Left colon (tissue), 2 donors: ENCODE results near the gene C1orf56. TPM values are rescaled to one million over a fixed set of nuclear protein-coding genes. Genes with fewer than 3 reads are reported as not detected.
"Not testable (repeated sequence)": the region's sequence is repeated elsewhere in the genome, so short reads cannot be mapped to it uniquely, and the experiment has no call there.

ENCODE experiments used
- ATAC-seq: fragments of 200-7000 bp; cut with Tn5 transposase; one replicate; pipeline ENCODE4 v1.9.1; 2020; ENCODE audit warnings: mild to moderate bottlenecking, moderate library complexity
- DNase-seq, 2 donors: peaks; one replicate each; pipeline ENCODE4 v3.0.0-alpha.2; 2020
- intact Hi-C, 2 donors: fragments of 100-400 bp; cut with DNase I in 1 of 2; cut with micrococcal nuclease in 1 of 2; formaldehyde crosslinking; loops; one replicate each; pipeline versions ENCODE4 v1.11.2 to v1.14.0; 2022; cut with DNase I, micrococcal nuclease
- total RNA-seq, 2 donors: library from RNA; stranded (reverse); fragmentation: NEBNext Ultra II Directional; extraction: Animal tissue kit (Norgen Biotek cat#: 25700); gene quantifications; one replicate each; pipeline ENCODE4 v1.2.1, GENCODE V29; 2021
- donor health status: DM: no; HTN: no; CAD: no.
- donor health status: DM: yes; HTN: yes; CAD: no.

Gene C1orf56
- total RNA-seq, 2 donors from 2014 or later = 3.0 to 4.1 TPM

DNA sequence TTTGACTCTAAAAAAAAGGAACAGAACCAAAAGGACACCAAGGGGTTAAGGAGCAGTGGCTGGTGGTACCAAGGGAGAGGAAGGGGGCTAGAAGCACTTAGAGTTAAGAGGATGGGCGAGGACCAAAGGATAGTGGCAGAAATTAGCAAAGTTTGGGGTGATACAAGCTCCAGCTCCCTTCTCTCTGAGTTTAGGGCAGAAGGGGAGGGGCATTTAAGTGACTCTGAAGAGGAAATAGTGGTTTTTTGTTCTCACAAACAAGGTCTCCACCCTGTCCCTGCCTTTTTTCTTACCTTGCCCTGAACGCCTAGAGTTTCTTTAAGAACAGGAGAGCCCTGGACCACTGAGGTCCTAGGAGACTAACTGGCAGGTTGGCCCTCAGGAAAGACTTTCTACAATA lies 8.6 kb downstream of the C1orf56 start:
- peak; percentile 16 for ATAC-seq
- intact Hi-C loops = no loop called here
- no peak for DNase-seq

DNA sequence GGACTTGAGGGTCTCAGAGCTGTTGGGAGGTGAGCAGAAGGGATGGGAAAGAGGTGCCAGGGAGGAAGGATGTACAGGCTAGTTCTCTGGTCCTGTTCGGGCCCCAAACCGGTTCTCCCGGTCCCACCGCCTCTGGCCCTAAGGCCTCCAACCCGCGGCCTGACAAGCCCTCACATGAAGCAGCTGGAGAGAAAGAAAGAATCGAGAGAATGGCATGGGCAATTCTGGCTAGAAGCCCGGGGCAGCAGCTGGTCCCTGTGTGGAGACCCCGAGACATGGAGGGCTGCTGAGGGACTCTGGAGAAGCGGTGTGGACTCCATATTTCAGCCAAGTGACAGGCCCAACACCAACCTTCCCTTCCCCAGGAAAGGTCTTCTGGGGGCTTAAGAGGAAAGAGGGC lies 11.1 kb downstream of the C1orf56 start:
- intact Hi-C loops = no loop called here
- peak; percentile 60 to 64 for DNase-seq
- ATAC-seq = peak; percentile 32

DNA sequence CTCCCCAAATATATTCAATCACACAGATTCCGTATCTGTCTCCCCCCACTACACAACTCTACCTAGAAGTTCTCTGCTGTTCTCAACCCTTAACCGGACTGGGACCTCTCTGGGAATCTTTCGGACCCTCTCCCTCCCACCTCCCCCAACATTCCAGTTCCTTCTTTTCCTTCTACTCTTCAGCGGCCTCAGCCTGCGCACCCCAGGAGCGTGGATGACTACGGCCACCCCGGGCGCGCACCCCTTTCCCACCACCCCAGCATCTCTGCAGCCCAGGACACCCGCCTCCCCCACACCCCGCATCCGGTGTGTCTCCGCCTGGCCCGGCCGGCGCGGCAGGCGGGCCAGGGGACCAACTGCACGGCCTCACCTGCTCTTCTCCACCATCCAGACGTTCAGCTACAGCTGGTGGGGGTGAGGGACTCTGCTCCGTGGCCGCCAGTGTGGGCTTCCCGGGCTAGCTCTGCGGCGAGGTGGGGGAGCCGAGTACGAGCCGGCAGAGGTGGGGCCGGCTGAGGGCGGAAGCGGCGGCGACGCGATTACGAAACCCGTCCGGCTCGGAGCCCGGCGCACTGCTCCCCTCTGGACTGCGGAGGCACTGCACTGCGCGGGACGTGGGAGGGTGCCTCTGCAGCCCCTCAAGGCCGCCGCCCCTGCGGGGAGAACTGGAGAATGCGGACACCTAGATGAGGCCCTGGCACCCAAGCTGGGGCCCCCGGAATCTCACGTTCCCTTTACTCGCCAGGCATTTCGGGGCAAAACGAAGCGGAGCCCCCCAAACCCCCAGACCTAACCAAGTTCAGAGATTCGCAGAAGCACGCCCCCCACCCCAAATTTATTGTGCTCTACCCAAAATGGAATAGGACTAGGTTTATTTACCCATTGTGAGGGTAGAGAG lies 11.8 kb downstream of the C1orf56 start, which contains the start of gene CDC42SE1:
TSS of gene CDC42SE1 (minus strand) at position 514 of the 898 bp plus-strand sequence. CDS start 3,892 bp downstream, outside the sequence.
- DNase-seq (peak; percentile 81 to 89), ATAC-seq (peak; percentile 89)
- intact Hi-C loops = no loop called here

DNA sequence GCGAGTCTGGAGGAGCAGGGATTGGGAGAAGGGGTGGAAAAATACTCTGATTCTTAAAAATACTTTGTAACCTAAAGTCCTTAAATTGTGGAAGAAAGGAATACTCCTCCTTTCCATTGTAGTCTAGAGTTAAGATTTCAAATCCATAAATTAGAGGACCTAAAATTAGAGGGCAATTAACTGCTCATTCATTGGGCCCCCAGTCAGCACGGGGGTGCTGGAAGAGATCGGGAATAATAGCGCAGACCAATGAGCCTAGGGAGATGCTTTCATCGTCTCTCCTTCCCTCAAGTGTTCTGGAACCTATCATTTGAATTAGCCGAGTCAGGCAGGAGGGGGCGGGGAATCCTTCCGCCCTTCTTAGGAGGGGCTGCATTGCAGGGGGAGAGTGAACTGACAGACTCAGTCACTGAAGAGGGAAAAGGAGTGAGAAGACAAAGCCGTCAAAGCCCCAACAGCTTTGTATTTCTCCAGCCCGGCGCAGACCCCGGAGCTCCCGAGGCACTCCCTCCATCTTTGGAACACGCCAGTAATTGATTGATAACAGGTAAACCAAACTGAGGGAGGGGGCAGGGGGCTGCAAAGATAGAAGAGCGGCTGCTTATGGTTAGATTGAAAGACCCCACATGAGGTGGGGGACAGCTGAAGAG lies 12.6 kb downstream of the C1orf56 start, which contains the start of gene MLLT11:
TSS of gene MLLT11 (plus strand) at position 391 of the 650 bp plus-strand sequence. CDS start 6,828 bp downstream, outside the sequence.
- DNase-seq (peak; percentile 34 to 42), ATAC-seq (no peak)
- intact Hi-C loops = no loop called here

DNA sequence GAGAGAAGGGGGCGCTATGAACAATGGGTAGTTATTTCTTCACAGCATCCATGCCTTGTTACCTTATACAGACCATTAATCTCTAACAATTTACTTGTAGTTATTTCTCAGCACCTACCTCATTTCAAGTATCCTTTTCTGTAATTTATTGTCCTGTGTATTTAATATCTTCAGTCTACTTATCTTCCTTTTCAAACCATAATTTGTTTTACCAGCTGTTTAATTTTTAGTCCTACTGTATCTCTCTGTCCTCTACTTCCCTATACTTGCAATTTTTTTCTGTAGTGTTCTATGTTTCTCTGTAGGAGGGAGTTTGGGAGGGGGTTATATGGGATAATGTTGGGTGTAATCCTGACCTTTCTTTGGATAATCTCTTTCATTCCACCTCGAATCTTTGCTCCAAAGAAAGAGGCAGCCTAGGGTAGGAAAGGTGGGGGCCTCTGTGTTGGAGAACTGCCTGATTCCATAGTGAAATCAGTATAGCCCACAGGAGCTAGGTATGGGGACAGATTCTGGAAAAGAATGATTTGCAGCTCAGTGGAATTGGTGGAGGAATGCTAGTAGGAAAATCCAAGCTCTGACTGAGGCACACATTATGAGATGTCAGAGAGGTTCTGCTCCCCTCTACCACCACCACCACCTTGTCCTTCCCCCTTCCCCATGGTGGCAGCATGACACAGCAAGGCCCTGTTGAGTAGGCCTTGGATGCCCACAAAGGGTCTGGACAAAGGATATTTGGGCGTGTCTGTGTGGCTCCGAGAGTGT lies 13.3 kb downstream of the C1orf56 start:
- no peak for ATAC-seq
- intact Hi-C loops = no loop called here
- DNase-seq = no peak

DNA sequence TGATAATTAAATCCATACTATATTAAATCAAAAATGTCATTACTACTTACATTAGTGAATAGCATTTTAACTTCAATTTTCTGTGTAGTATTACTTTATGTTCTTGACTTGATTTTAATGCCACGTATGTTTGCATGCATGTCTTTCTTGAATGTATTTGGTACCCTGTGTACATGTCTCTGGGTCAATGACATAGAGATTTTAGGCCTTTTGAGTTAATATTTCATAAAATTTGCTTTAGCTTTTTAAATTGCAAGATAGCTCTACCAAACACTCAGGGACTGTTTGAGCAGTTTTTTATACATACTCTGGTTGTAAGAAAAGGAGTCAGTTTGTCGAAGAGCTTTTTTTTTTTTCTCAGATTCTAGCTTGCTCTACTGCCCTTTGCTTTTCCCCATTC lies 14.2 kb downstream of the C1orf56 start:
- ATAC-seq = no peak
- no peak for DNase-seq
- intact Hi-C loops = no loop called here

DNA sequence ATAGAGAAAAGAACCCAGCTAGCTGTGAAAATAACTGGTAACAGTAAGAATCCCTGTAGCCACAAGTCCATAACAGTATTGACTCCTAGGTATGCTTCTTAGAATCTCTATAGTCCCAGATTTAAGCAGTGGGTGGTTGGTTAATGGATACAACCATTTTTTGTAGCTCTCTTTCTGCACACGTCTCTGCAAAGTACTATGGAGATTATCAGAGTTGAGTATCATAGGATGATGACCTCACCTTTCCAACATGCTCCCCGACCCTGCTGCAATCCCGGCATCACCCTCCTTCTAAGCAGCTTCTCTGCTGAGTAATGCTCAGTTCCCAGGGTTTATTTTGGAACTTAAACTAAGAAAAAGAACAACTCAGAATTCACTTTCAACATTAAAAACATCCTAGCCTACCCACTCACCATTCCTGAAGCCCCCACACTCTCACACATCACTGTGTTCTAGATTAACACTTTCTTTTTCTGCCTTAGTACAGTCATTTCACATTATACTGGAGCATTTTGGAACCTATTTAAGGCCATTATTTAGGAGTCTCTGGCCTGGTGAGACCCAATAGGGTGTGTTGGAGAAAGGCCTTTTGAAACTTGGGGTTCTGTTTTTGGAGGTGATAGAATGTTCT lies 15.3 kb downstream of the C1orf56 start:
- no peak for ATAC-seq
- no peak for DNase-seq
- intact Hi-C loops = no loop called here

DNA sequence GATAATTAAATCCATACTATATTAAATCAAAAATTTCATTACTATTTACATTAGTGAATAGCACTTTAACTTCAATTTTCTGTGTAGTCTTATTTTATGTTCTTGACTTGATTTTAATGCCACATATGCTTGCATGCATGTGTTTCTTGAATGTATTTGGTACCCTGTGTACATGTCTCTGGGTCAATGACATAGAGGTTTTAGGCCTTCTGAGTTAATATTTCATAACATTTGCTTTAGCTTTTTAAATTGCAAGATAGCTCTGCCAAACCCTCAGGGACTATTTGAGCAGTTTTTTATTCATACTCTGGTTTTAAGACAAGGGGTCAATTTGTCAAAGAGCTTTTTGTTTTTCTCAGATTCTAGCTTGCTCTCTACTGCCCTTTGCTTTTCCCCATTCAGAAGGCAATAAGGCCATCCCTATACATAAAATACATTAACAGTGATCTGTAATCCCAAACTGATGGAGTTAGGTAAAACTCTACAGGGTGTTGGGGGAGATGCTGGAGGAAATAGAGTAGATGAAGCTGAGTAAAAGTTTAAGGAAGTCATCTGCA lies 17.6 kb downstream of the C1orf56 start:
- ATAC-seq = no peak
- intact Hi-C loops = no loop called here
- DNase-seq = no peak

DNA sequence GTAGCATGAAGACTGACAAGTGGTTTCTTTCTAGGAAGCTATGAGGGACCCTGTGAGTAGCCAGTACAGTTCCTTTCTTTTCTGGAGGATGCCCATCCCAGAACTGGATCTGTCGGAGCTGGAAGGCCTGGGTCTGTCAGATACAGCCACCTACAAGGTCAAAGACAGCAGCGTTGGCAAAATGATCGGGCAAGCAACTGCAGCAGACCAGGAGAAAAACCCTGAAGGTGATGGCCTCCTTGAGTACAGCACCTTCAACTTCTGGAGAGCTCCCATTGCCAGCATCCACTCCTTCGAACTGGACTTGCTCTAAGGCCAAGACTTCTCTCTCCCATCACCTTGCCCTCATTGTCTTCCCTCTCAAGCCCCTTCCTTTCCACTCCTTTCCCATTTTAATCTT lies 19.6 kb downstream of the C1orf56 start:
- intact Hi-C loops = no loop called here
- DNase-seq (no peak), ATAC-seq (no peak)

DNA sequence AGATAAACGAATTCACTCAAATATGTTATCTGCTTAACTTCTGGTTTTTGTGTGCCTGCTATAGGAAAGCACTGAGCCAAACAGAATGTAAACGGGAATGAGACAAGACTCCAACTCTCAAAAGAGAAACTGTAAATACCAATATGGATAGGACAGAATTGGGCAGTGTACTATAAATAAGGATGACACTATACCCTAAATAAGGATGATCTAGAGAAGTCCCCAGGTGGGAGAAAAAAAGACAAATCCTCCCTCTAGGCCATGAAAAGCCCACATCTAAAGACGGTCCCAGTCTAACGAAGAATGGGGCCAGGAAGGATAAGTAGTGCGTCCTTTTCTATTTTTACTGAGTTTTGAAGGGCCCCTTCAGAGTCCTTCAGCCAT lies 21.5 kb downstream of the C1orf56 start:
- intact Hi-C loops = no loop called here
- ATAC-seq (no peak), DNase-seq (no peak)

DNA sequence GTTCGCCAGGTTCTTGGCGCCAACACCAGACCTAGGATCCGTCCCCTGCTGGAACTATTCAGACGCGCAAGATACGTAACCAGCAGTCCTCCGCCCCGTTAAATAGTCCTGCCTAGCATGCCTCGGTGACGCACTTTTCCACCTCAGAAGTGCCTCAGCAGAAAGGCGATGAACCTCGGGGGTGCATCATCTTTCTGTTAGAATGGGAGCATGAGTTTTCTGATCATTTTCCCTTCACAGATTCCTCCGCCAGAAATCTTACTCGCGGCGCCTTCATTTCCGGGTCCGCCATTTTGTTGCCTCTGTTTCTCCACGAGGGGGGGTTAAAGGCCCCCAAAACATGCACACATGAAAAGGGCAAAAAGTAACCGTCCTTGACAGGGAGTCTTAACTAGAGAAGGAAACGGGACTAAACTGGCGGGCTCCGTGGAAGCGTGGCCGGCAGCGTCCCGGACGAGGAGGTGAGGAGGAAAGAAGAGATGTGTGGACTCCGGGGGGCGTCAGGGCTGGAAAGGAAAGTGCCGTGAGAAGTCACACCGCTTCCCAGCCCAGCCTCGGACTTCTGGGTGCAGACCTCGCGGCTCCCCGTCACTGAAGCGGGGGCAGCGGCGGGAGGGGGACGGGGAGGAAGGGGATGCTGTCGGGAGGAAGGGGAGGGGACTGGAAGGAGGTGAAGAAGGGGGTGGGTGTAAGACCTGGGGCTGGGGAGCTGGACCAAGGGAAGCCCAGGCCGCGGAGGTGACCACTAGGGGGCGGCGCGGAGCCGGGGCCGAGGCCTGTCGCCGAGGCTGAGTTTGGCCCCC lies 23.1 kb downstream of the C1orf56 start, which contains the start of gene GABPB2:
TSS of gene GABPB2 (plus strand) at position 288 of the 803 bp plus-strand sequence. CDS start 17,429 bp downstream, outside the sequence.
- DNase-seq (peak; percentile 92 to 93), ATAC-seq (peak; percentile 91)
- intact Hi-C loops = no loop called here

DNA sequence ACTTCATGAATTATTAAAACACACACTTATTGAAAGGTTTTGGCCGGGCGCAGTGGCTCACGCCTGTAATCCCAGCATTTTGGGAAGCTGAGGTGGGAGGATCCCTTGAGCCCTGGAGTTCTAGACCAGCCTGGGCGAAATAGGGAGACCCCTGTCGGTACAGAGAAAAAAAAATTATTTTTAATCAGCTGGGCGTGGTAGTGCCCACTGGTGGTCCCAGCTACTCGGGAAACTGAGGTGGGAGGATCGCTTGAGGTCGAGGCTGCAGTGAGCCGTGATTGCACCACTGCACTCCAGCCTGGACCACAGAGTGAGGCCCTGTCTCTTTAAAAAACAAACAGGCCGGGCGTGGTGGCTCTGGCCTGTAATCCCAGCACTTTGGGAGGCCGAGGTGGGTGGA lies 24.7 kb downstream of the C1orf56 start:
- intact Hi-C loops = no loop called here
- ATAC-seq (no peak), DNase-seq (no peak)

DNA sequence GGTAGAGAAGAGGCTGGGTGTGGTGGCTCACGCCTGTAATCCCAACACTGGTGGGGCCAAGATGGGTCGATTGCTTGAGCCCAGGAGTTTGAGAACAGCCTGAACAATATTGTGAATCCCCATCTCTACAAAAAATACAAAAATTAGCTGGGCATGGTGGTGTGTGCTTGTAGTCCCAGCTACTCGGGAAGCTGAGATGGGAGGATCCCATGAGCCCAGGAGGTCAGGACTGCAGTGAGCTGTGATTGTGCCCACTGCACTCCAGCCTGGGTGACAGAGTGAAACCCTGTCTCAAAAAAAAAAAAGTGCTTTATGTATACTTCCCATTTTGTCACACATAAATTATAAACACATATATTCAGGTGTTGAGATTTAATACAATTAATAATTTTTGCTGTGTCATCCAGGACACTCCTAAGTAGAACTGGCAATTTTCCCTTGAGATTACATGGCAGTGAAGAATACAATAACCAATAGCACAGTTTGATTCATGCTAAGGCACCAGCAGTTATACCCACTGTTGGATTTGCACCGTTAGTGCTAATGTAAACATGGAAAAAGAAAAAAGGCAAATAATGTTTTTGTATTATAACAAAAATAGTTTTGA lies 38.5 kb downstream of the C1orf56 start:
- ATAC-seq = no peak
- intact Hi-C loops = no loop called here
- DNase-seq = no peak

DNA sequence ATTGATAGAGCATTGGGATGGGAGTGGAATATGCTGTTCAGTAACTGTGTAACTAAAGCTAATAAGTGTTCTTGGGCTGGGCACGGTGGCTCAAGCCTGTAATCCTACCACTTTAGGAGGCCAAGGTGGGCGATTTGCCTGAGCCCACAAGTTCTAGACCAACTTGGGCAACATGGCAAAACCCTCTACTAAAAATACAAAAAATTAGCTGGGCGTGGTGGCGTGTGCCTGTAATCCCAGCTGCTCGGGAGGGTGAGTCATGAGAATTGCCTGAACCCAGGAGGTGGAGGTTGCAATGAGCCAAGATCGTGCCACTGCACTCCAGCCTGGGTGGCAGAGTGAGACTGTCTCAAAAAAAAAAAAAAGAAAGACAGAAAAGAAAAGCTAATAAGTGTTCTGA lies 49.9 kb downstream of the C1orf56 start:
- DNase-seq, intact Hi-C loops, ATAC-seq: not testable (repeated sequence)

DNA sequence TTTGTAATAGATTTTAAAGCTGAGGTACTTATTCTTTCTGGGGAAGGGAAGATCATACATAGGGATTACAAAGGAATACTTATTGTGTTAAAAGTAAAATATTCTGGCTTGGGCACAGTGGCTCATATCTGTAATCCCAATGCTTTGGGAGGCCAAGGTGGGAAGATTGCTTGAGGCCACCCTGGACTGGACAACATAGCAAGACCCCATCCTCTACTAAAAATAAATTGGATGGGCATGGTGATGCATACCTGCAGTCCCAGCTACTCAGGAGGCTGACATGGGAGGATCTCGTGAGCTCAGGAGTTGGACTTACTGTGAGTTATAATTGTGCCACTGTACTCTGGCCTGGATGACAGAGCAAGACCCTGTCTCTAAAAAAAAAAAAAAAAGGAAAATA lies 50.6 kb downstream of the C1orf56 start:
- intact Hi-C loops = no loop called here
- ATAC-seq = no peak

More for the DNA sequence above, 50.6 kb downstream of the C1orf56 start:
- DNase-seq = no peak
